ENCODE measurements around the gene SYT17. TPM values are rescaled to one million over a fixed set of nuclear protein-coding genes. Genes with fewer than 3 reads are reported as not detected.

SYT17 gene
- total RNA-seq, 2 donors from 2014 or later = 3.9 to 9.2 TPM

GRCh38 chr16:19148189-19148588 is 19.9 kb upstream of the SYT17 start:
- ATAC-seq = no peak
- WGBS, 2 donors = 84% methylated on average over 5 of the region's 5 CpGs
- intact Hi-C loops (cut with DNase I) = no loop called here
- H3K4me1 ChIP-seq = no peaks in the 10 kb centered on the region
- H3K27me3 ChIP-seq = peaks cover 0 to 6% of the 10 kb centered on the region in 2 donors
- no peak for TF ChIP-seq CTCF (IDR thresholded peaks at IDR 0.05)
- no peak for TF ChIP-seq POLR2A (IDR thresholded peaks at IDR 0.05)
- H3K27ac ChIP-seq = no peak overlapping the region
- H3K36me3 ChIP-seq (replicated peaks in 1 of 2; ENCODE audit: insufficient read depth in 1 of 2, low read depth in 2 of 2) = no peaks in the 10 kb centered on the region
- H3K4me3 ChIP-seq = no peak overlapping the region
- no peaks in the 10 kb centered on the region for H3K9me3 ChIP-seq
- no peak for DNase-seq

GRCh38 chr16:19151310-19151709 is 16.7 kb upstream of the SYT17 start:
- H3K36me3 ChIP-seq (replicated peaks in 1 of 2; ENCODE audit: insufficient read depth in 1 of 2, low read depth in 2 of 2) = no peaks in the 10 kb centered on the region
- no peaks in the 10 kb centered on the region for H3K9me3 ChIP-seq
- ATAC-seq (no peak), DNase-seq (no peak)
- 30 to 48% methylated on average over 2 of the region's 2 CpGs for WGBS, 2 donors
- no peaks in the 10 kb centered on the region for H3K4me1 ChIP-seq
- H3K27me3 ChIP-seq = peaks cover 0 to 6% of the 10 kb centered on the region in 2 donors
- TF ChIP-seq CTCF (IDR thresholded peaks at IDR 0.05) (no peak), POLR2A (IDR thresholded peaks at IDR 0.05) (no peak)
- intact Hi-C loops (cut with DNase I) = no loop called here
- H3K4me3 ChIP-seq = no peak overlapping the region
- no peak overlapping the region for H3K27ac ChIP-seq

- no peak for TF ChIP-seq POLR2A (IDR thresholded peaks at IDR 0.05)
- TF ChIP-seq CTCF (IDR thresholded peaks at IDR 0.05) = no peak
- intact Hi-C loops (cut with DNase I) = no loop called here
- no peaks in the 10 kb centered on the region for H3K4me1 ChIP-seq
- no peaks in the 10 kb centered on the region for H3K9me3 ChIP-seq
- no peak overlapping the region for H3K27ac ChIP-seq
- no peak for DNase-seq
- ATAC-seq = no peak
- H3K36me3 ChIP-seq (replicated peaks in 1 of 2; ENCODE audit: insufficient read depth in 1 of 2, low read depth in 2 of 2) = no peaks in the 10 kb centered on the region
- H3K4me3 ChIP-seq = no peak overlapping the region
- peaks cover 0 to 6% of the 10 kb centered on the region in 2 donors for H3K27me3 ChIP-seq
- 57 to 58% methylated on average over 1 of the region's 1 CpG for WGBS, 2 donors
These were observed 16.0 kb upstream of the SYT17 start for GRCh38 chr16:19152042-19152441.

GRCh38 chr16:19153876-19154275 is 14.2 kb upstream of the SYT17 start:
- intact Hi-C loops (cut with DNase I) = no loop called here
- Histone ChIP-seq H3K4me1 (no peaks in the 10 kb centered on the region), H3K27me3 (peaks cover 0 to 6% of the 10 kb centered on the region in 2 donors), H3K36me3 (replicated peaks in 1 of 2; ENCODE audit: insufficient read depth in 1 of 2, low read depth in 2 of 2) (no peaks in the 10 kb centered on the region), H3K4me3 (no peak overlapping the region), H3K9me3 (no peaks in the 10 kb centered on the region), H3K27ac (no peak overlapping the region)
- ATAC-seq (no peak), DNase-seq (no peak)
- 58 to 70% methylated on average over 4 of the region's 4 CpGs for WGBS, 2 donors
- TF ChIP-seq CTCF (IDR thresholded peaks at IDR 0.05) (no peak), POLR2A (IDR thresholded peaks at IDR 0.05) (no peak)

GRCh38 chr16:19162085-19162484 is 6.0 kb upstream of the SYT17 start:
- TF ChIP-seq POLR2A (IDR thresholded peaks at IDR 0.05) = no peak
- TF ChIP-seq CTCF (IDR thresholded peaks at IDR 0.05) = no peak
- H3K27me3 ChIP-seq = no peaks in the 10 kb centered on the region
- no peak overlapping the region for H3K27ac ChIP-seq
- no peaks in the 10 kb centered on the region for H3K9me3 ChIP-seq
- intact Hi-C loops (cut with DNase I) = loop anchor here (10.0 kb wide), 1 partner anchor 213 kb away; no protein-coding TSS in a partner anchor
- 82% methylated on average over 4 of the region's 4 CpGs for WGBS, 2 donors
- no peak overlapping the region for H3K4me3 ChIP-seq
- no peaks in the 10 kb centered on the region for H3K4me1 ChIP-seq
- ATAC-seq = no peak
- no peaks in the 10 kb centered on the region for H3K36me3 ChIP-seq (replicated peaks in 1 of 2; ENCODE audit: insufficient read depth in 1 of 2, low read depth in 2 of 2)
- DNase-seq = no peak

All from body of pancreas (tissue), 4 donors.